Astrocyte of the hippocampus (primary cell): ENCODE results near the gene ADRM1.

Source experiments
- DNase-seq: peaks from one replicate; pipeline ENCODE4 v3.0.0; 2011; ENCODE audit warnings: low read depth, low spot score

ADRM1 gene

GRCh38 chr20:62298577-62299249 lies 4.1 kb upstream of the ADRM1 start:
- no peak for DNase-seq

DNA sequence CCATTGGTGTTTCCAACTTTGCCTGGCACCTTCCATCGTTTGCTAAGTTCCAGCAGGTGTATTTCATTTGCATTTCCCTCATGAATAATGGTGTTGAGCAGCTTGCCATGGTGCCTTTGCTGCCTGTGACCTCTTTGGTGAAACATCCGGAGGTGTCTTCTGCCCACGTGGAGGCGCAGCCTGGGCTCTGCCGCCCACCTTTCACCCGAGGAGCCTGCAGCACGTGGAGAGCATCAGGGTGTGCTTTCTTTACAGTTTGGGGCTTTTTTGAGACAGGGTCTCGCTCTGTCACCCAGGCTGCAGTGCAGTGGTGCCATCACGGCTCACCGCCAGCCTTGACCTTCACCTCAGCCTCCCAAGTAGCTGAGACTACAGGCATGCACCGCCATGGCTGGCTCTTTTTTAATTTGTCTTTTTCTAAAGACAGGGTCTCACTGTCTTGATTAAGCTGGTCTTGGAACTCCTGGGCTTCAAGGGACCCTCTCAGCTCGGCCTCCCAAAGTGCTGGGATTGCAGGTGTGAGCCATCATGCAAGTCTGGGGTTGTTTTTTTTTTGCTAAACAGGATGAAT lies 3.0 kb upstream of the ADRM1 start:
- no peak for DNase-seq

GRCh38 chr20:62300319-62300718 lies 2.5 kb upstream of the ADRM1 start:
- DNase-seq, result no peak

- no peak for DNase-seq
Observed at GRCh38 chr20:62301111-62301668, 1.6 kb upstream of the ADRM1 start.

DNA sequence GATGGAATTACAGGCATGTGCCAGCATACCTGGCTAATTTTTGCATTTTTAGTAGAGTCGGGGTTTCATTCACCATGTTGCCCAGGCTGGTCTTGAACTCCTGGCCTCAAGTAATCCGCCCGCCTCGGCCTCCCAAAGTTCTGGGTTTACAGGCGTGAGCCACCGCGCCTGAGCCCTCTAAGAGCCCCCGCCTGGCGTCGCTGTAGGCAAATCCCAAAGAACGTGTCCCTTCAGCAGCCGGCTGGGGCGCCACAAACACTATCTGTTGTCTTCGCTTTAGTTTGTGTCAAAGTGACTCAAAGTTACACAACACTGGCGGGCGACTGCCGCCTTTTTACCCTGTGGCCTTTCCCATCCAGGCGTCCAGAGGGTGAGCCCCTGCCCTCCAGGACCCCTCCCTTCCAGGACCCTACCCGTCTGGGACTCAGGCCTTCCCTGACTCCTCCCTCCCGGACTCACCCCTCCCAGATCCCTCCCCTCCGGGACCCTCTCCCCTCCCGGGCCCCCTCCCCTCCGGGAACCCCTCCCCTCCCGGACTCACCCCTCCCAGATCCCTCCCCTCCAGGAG lies 940 bp upstream of the ADRM1 start:
- peak; percentile 94 for DNase-seq

GRCh38 chr20:62303062-62303339 lies 204 bp downstream of the ADRM1 start:
- DNase-seq, result no peak

- peak; percentile 46 for DNase-seq
Observed at GRCh38 chr20:62303340-62304226, 786 bp downstream of the ADRM1 start.

GRCh38 chr20:62304331-62305148 lies 1.7 kb downstream of the ADRM1 start:
- no peak for DNase-seq

GRCh38 chr20:62305149-62305764 lies 2.5 kb downstream of the ADRM1 start:
- DNase-seq, result peak; percentile 18

GRCh38 chr20:62305765-62306413 lies 3.1 kb downstream of the ADRM1 start:
- no peak for DNase-seq

GRCh38 chr20:62306414-62307187 lies 3.8 kb downstream of the ADRM1 start:
- DNase-seq, result no peak

DNA sequence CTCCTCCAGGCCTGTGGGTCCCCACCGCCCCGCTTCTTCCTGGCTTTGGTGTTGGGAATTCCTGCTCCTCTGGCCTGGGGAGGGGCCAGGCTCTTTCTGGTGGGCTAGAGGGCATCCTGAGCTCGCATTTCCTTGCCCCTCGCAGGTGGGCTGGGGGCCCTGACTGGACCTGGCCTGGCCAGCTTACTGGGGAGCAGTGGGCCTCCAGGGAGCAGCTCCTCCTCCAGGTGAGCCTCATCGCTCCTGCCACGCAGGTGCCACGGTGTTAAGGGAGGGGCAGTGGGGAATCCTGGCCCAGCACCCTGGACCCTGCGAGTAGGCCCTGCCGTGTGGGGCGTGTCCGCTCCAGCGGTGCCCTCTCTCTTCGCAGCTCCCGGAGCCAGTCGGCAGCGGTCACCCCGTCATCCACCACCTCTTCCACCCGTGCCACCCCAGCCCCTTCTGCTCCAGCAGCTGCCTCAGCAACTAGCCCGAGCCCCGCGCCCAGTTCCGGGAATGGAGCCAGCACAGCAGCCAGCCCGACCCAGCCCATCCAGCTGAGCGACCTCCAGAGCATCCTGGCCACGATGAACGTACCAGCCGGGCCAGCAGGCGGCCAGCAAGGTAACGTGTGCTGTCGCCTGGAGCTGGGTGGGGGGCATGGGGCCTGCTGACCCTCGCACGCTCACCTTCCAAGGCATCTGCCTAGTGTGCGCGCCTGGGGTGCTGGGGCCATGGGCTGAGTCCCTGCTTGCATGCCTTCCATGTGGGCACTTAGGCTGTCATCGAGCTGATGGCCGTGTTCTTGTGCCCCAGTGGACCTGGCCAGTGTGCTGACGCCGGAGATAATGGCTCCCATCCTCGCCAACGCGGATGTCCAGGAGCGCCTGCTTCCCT lies 4.7 kb downstream of the ADRM1 start:
- peak; percentile 27 for DNase-seq

DNA sequence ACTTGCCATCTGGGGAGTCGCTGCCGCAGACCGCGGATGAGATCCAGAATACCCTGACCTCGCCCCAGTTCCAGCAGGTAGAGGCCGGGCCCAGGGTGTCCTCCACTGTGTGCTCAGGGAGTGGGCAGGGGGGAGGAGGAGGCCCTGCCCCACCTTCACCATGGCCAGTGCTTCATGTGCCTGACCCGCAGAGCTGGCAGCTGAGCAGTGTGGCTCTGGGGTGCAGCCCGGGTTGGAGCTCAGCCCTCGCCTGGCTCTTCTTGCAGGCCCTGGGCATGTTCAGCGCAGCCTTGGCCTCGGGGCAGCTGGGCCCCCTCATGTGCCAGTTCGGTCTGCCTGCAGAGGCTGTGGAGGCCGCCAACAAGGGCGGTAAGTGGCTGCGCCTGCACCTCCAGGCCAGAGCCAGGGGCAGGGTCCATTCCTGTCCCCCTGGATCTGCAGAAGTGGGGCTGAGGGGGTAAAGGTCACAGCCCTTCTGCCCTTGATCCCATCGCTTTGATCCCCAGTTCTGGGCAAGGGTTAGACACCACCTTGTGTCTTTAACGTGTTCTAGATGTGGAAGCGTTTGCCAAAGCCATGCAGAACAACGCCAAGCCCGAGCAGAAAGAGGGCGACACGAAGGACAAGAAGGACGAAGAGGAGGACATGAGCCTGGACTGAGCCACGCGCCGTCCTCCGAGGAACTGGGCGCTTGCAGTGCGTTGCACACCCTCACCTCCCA lies 5.5 kb downstream of the ADRM1 start:
- DNase-seq, result no peak

DNA sequence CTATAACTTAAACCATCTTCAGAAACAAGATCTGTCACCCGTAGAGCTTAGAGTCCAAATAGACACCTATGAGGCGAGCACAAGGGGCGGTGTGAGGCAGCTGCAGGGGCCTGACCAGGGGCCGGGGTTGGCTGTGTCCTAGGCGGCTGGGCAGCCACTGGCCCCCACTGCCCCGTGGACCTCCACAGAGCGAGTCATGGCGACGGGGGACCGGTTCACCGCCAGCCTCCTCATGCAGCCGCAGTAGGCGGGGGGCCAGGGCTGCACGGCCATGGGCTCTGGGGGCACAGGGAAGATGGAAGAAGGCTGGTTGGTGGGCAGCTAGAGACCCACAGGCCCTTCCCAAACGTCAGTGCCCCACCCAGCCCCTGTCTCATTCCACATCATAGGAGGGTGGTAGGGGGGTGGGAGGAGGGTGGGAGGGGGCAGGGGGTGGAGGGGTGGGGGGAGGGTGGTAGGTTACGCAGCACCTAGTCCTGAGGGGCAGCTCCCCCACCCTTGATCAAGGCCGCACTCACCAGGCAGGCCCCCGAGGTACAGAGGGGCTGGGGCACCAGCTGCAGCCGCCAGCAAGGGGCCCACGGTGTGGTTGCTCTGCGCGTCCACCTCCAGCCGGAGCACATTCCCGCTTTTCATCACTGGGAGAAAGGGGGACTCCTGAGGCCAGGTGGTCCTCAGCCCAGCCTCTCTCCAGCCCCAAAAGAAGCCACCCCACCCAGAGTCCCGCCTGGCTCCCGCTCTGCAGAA lies 6.6 kb downstream of the ADRM1 start:
- DNase-seq, result no peak

DNA sequence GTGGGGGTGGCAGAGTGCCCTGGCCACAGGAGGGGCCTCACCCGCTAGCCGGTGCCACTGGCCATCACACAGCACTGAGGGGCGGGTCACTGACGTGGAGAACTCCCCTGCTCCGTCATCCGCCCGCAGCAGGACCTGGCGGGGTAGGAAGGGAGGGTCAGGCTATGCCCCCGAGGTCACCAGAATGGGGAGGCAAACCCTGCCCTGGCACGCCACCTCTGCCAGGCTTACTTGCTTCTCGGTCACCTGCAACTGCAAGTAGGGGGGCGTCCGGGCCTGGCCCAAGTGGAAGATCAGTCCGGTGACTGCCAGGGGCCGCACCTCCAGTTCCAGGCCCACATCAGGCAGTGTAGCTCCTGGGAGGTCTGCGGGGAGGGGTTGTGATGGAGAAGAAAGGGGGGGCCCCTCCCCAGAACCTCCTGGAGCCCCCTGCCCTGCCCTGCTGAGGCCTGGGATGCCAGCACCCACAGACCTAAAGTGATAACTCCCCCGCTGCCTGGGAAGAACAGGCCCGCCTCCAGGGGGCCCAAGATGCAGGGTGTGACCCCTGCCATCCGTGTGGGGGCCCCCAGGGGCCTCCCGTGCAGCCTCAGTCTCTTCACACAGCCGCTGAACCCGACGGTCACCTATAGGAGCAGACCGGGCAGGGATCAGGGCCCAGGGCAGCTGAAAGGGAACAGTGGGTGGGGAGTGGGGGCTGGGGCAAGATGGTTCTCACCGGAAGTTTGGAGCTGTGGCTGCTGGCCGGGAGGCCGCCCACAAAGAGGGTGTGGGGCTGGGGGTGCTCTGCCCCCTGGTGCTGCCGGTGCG lies 7.4 kb downstream of the ADRM1 start:
- DNase-seq, result no peak

- DNase-seq, result no peak
Observed at GRCh38 chr20:62310757-62311121, 7.9 kb downstream of the ADRM1 start.

- no peak for DNase-seq
Observed at GRCh38 chr20:62311150-62311549, 8.4 kb downstream of the ADRM1 start.
